HFF-Myc (cell line): ENCODE results near the gene PC.

Experiments used
- DNase-seq: peaks from one replicate; pipeline ENCODE4 v3.0.0-alpha.2; 2011; ENCODE audit warnings: low read depth; ENCODE audit errors: extremely low read depth
- H3K4me3 ChIP-seq: replicated peaks from 2 replicates; pipeline ENCODE4 v1.5.1; 2011; ENCODE audit warnings: low read depth, mild to moderate bottlenecking, control low read depth, low read length
- TF ChIP-seq, protein P1 (sequence below): IDR thresholded peaks from 2 replicates; pipeline ENCODE4 v1.5.1; 2012; ENCODE audit warnings: mild to moderate bottlenecking, low read depth, low read length, control low read depth; ENCODE audit errors: missing control alignments

PC gene

GRCh38 chr11:66894141-66894540 lies 64.0 kb downstream of the PC start:
- no peak for DNase-seq
- TF ChIP-seq, protein P1, sequence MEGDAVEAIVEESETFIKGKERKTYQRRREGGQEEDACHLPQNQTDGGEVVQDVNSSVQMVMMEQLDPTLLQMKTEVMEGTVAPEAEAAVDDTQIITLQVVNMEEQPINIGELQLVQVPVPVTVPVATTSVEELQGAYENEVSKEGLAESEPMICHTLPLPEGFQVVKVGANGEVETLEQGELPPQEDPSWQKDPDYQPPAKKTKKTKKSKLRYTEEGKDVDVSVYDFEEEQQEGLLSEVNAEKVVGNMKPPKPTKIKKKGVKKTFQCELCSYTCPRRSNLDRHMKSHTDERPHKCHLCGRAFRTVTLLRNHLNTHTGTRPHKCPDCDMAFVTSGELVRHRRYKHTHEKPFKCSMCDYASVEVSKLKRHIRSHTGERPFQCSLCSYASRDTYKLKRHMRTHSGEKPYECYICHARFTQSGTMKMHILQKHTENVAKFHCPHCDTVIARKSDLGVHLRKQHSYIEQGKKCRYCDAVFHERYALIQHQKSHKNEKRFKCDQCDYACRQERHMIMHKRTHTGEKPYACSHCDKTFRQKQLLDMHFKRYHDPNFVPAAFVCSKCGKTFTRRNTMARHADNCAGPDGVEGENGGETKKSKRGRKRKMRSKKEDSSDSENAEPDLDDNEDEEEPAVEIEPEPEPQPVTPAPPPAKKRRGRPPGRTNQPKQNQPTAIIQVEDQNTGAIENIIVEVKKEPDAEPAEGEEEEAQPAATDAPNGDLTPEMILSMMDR = no peak
- no peak overlapping the region for H3K4me3 ChIP-seq

GRCh38 chr11:66892911-66893310 lies 65.3 kb downstream of the PC start:
- no peak overlapping the region for H3K4me3 ChIP-seq
- no peak for DNase-seq
- TF ChIP-seq, protein P1 = no peak

DNA sequence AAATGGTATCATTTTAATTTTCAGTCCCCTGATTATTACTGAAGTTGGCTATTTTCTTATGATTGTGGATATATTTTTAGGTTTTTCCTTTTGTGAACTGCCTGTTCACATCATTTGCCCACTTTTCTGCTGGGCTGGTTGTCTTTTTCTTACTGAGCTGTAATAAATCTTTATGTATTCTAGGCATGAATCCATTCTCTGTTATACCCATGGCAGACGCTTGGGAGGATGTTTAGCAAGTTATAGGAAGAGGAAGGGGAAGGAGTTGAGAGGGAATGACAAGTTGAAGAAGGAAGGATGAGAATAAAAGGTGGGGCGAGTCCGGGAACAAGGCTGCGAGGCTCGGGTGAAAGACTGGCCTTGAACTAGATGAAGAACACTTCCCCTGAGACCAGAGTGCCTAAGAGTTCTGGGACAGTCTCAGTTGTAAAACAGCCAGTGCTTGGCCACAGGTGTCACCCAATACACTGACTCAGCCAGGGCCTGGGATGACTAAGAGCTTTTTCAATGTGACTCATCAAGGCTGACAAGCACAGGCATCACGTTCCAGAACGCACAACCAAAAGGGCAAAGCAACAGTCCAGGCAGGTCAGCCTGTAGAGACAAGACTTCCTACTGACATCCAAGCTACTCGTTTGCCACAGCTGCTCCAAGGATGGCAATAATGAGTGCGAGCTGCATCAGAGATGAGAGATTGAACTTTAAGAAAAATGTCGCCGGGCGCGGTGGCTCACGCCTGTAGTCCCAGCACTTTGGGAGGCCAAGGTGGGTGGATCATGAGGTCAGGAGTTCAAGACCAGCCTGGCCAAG lies 66.1 kb downstream of the PC start:
- no peak overlapping the region for H3K4me3 ChIP-seq
- TF ChIP-seq, protein P1 = no peak
- peak; percentile 93 for DNase-seq

- TF ChIP-seq, protein P1 = no peak
- no peak for DNase-seq
- H3K4me3 ChIP-seq = no peak overlapping the region
Measured at GRCh38 chr11:66889960-66890359, 68.2 kb downstream of the PC start.

DNA sequence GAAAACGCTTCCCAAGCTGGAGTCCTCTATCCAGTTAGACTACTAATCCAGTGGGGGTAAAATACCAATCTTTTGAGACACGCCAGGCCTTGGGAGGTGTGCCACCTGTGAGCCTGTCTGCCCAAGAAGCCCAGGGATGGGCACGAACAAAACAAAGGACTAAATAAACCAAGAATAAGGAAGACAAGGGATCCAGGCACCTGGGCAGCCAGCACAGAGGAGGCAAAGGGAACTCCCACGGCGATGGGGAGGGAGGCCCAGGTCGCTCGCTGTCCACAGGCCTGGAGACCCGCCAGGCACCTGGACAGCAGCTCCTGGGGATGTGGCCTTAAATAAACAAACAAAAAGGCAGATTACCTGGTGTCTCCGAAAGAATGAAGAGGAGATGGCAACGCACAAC lies 69.9 kb downstream of the PC start:
- TF ChIP-seq, protein P1 = no peak
- H3K4me3 ChIP-seq = no peak overlapping the region
- DNase-seq = no peak

- H3K4me3 ChIP-seq = no peak overlapping the region
- no peak for DNase-seq
- TF ChIP-seq, protein P1 = no peak
Measured at GRCh38 chr11:66887526-66887925, 70.7 kb downstream of the PC start.
